Ishikawa (cell line): Measurements from ENCODE around the gene NKX1-1.

Experiments
- CEBPB ChIP-seq: IDR thresholded peaks from 2 replicates; pipeline ENCODE4 v1.6.1; 2012
- CREB1 ChIP-seq: IDR thresholded peaks from 2 replicates; pipeline ENCODE4 v1.6.1; 2012; ENCODE audit warnings: low read depth
- EGR1 ChIP-seq: IDR thresholded peaks from 2 replicates; pipeline ENCODE4 v1.6.1; 2012
- EP300 ChIP-seq: IDR thresholded peaks from 2 replicates; pipeline ENCODE4 v1.6.1; 2012; ENCODE audit warnings: borderline replicate concordance
- FOXM1 ChIP-seq: IDR thresholded peaks from 2 replicates; pipeline ENCODE4 v1.6.1; 2012; ENCODE audit warnings: low read depth, borderline replicate concordance
- NFIC ChIP-seq: IDR thresholded peaks from 2 replicates; pipeline ENCODE4 v1.6.1; 2012
- RAD21 ChIP-seq: IDR thresholded peaks from 2 replicates; pipeline ENCODE4 v1.6.1; 2012; ENCODE audit warnings: low read depth
- TAF1 ChIP-seq: IDR thresholded peaks from 2 replicates; pipeline ENCODE4 v1.6.1; 2012; ENCODE audit warnings: low read depth, mild to moderate bottlenecking
- TCF12 ChIP-seq: IDR thresholded peaks from 2 replicates; pipeline ENCODE4 v1.6.1; 2012; ENCODE audit warnings: low read depth
- TEAD4 ChIP-seq: IDR thresholded peaks from 2 replicates; pipeline ENCODE4 v1.6.1; 2012
- YY1 ChIP-seq: IDR thresholded peaks from 2 replicates; pipeline ENCODE4 v1.6.1; 2012; ENCODE audit warnings: low read depth
- ZBTB7A ChIP-seq: IDR thresholded peaks from 2 replicates; pipeline ENCODE4 v1.6.1; 2012; ENCODE audit warnings: low read depth
- TF ChIP-seq, protein P1 (sequence below): IDR thresholded peaks from 2 replicates; pipeline ENCODE4 v1.6.1; 2012
- TF ChIP-seq, protein P2 (sequence below): IDR thresholded peaks from 2 replicates; pipeline ENCODE4 v1.6.1; 2012
- TF ChIP-seq, protein P3 (sequence below): IDR thresholded peaks from 2 replicates; pipeline ENCODE4 v1.6.1; 2012; ENCODE audit warnings: low read depth, mild to moderate bottlenecking

NKX1-1 gene

DNA sequence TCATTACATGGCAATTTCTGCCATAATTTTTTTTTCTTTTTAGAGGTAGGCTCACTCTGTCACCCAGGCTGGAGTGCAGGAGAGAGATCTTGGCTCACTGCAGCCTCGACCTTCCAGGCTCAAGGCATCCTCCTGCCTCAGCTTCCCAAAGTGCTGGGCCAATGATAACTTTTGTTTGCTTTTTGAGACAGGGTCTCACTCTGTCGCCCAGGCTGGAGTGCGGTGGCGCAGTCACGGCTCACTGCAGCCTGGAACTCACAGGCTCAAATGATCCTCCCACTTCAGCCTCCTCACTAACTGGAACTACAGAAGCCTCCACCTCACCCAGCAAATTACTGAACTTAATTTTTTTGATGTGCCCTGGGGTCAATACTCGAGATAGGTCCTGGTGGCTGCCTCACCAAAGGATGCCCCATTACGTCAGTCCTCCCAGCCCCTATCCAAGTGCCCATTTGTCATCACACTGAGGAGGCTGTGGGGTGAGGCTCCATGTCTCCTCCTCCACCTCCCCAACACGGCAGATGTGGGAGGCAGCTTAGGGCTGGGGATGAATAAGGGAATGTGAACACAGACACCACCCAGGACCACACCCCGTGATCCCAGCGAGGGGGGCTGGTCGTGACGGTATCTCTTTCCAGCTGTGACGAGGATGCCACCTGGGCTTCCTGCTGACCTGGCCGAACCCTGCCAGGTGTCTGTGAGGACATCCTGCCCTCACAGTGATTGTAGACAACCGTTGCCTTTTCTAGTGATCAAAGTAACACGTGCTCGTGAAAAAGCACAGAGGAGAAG, 12.4 kb upstream of the NKX1-1 start:
- TF ChIP-seq NFIC = no peak
- TF ChIP-seq CREB1 = no peak
- no peak for TF ChIP-seq TAF1
- no peak for TF ChIP-seq TEAD4
- TF ChIP-seq, protein P1, sequence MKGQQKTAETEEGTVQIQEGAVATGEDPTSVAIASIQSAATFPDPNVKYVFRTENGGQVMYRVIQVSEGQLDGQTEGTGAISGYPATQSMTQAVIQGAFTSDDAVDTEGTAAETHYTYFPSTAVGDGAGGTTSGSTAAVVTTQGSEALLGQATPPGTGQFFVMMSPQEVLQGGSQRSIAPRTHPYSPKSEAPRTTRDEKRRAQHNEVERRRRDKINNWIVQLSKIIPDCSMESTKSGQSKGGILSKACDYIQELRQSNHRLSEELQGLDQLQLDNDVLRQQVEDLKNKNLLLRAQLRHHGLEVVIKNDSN = no peak
- TF ChIP-seq CEBPB = no peak
- TF ChIP-seq, protein P2, sequence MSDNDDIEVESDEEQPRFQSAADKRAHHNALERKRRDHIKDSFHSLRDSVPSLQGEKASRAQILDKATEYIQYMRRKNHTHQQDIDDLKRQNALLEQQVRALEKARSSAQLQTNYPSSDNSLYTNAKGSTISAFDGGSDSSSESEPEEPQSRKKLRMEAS = no peak
- no peak for TF ChIP-seq FOXM1
- no peak for TF ChIP-seq EGR1
- TF ChIP-seq EP300 = no peak
- TF ChIP-seq, protein P3, sequence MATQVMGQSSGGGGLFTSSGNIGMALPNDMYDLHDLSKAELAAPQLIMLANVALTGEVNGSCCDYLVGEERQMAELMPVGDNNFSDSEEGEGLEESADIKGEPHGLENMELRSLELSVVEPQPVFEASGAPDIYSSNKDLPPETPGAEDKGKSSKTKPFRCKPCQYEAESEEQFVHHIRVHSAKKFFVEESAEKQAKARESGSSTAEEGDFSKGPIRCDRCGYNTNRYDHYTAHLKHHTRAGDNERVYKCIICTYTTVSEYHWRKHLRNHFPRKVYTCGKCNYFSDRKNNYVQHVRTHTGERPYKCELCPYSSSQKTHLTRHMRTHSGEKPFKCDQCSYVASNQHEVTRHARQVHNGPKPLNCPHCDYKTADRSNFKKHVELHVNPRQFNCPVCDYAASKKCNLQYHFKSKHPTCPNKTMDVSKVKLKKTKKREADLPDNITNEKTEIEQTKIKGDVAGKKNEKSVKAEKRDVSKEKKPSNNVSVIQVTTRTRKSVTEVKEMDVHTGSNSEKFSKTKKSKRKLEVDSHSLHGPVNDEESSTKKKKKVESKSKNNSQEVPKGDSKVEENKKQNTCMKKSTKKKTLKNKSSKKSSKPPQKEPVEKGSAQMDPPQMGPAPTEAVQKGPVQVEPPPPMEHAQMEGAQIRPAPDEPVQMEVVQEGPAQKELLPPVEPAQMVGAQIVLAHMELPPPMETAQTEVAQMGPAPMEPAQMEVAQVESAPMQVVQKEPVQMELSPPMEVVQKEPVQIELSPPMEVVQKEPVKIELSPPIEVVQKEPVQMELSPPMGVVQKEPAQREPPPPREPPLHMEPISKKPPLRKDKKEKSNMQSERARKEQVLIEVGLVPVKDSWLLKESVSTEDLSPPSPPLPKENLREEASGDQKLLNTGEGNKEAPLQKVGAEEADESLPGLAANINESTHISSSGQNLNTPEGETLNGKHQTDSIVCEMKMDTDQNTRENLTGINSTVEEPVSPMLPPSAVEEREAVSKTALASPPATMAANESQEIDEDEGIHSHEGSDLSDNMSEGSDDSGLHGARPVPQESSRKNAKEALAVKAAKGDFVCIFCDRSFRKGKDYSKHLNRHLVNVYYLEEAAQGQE = no peak
- no peak for TF ChIP-seq TCF12
- no peak for TF ChIP-seq YY1

DNA sequence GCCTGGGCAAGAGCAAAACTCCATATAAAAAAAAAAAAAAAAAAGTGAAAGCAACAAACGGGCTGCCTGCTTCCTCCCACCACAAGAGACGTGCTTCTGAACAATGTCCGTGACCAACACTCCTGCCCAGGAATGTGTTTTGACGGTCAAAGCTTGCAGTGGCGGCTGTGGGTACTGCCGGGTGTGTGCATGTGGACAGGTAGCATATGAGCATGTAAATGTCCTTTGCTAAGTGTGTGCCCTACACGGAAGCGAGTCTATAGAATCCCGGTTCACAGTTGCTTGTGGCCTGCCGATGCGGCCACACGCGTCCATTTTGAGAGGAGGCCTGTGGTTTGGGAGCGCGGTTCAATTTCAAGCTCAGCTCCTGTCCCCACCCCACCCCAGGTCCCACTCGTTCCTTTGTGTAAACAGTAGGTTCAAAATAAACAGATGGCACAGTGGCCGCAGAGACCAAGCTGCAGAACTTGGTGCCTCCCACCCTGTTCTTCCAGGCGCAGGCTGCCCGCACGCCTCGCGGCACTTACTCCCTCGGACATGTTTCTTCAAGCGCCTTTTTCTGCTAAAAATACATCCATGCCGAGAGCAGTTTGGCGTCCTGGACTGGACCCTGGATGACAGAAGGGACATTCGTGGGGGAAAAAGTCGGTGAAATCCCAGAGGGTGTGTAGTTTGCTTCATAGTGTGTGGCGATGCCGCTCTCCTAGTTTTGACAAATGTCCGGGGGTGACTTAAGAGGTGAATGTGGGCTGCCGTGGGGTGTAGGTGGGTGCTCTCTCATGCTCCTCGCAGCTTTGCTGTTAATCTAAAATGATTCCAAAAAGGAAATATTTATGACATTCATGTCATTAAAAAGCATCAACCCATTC, 11.5 kb upstream of the NKX1-1 start:
- TF ChIP-seq, protein P1 = no peak
- TF ChIP-seq CREB1 = no peak
- TF ChIP-seq EP300 = no peak
- no peak for TF ChIP-seq EGR1
- TF ChIP-seq NFIC = no peak
- TF ChIP-seq TAF1 = no peak
- no peak for TF ChIP-seq RAD21
- no peak for TF ChIP-seq YY1
- TF ChIP-seq, protein P2 = no peak
- no peak for TF ChIP-seq FOXM1
- TF ChIP-seq TEAD4 = no peak
- no peak for TF ChIP-seq ZBTB7A

DNA sequence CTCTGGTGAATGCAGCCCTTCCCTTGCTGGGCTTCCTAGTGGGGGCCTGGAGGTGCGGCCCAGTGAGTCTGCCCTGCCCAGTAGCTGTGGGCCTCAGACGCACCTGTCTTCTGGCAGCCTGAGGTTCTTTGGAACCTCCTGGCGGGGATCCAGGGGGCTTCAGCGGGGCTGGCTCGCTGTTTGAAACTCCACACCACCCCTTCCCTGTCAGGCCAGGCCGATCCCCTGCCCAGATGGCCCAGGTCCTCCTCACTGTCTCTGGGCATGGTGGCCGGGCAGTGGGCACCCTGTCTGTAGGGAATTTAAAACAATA, 10.7 kb upstream of the NKX1-1 start:
- TF ChIP-seq, protein P3 = no peak

DNA sequence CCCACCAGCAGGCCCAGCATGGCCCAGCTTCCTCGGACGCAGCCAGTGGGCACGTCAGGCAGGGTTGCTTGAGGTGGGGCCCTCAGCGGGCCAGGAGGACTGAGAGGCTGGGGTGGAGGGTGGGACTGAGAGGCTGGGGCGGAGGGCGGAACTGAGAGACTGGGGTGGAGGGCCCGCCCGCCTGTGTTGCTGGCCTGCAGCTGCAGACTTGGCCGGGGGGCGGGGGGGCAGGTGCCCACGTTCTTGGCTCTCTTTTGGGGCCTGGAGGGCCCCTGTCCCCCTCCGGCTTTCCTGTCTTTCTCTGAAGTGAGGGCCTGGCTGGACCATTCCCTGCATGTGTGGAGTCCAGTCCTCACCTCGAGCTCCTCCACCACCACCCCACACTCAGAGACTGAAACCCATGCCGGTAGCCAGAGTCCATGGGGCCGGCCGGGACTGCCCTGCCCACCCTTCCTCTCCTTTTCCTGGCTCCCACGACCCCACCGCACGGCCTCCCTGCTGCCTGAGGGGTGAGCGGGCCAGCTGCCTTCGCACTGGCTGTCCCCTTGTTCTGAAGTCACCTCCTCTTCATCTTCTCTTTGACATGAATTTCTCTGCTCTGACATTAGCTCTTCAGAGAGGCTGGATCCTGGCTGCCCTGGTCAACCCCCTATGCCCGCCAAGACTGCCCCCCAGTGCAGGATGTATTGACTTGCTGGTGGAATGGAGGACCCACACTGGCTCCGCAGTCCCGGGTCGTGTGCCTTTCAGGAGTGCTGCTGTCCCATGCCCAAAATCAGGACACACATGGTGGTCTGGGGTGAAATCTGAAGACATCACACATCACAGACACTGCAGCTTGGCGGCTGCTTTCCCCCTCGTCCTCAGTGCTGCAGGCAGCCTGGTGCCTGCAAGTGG, 10.1 kb upstream of the NKX1-1 start:
- no peak for TF ChIP-seq CREB1
- TF ChIP-seq RAD21 = no peak
- no peak for TF ChIP-seq TEAD4
- no peak for TF ChIP-seq TCF12

DNA sequence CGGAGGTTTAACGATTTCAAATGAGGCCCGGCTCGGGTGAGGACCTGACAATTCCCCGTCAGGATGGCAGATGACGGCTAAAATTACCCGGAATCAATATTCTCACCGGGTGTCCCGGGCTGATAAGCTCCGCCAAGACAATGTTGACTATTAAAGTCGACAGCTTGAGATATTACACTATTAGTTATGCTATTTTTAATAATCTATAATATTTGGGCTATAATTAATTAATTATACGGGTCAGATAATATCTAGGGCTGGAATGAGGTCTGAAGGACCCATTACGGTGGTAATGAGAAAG, 9.4 kb upstream of the NKX1-1 start:
- TF ChIP-seq FOXM1 (no peak), CEBPB (no peak), TEAD4 (no peak), NFIC (no peak), EGR1 (no peak), EP300 (no peak), YY1 (no peak), RAD21 (no peak), TAF1 (no peak), CREB1 (no peak), TCF12 (no peak)
- TF ChIP-seq, protein P3 = no peak
- TF ChIP-seq, protein P2 = no peak
- TF ChIP-seq, protein P1 = no peak
